ENCODE data around the gene IFI27L1.
"Not testable (repeated sequence)": the region's sequence is repeated elsewhere in the genome, so short reads cannot be mapped to it uniquely, and the experiment has no call there.

The IFI27L1 gene

DNA sequence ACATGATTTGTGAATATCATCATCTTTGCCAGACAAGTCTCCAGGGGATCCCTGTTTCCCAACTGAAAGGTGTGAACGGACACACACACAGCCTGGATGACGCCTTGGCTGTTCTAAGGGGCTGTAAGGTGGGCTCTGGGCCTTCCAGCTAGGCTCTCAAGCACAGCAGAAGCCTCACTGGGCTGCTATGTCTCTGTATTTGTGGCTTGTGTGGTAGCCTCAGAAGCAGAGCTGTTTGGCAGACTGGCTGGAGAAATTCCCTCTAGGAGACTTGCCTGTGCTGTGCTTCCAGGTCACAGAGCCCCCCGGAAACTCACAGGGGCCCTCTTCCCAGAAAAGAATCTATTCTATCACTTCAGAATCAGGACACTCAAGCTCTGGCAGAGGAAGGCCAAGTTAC, 33.5 kb upstream of the IFI27L1 start:
- in situ Hi-C loops (cut with MboI; ENCODE audit: low sequenced_read_pairs): no loop called here

DNA sequence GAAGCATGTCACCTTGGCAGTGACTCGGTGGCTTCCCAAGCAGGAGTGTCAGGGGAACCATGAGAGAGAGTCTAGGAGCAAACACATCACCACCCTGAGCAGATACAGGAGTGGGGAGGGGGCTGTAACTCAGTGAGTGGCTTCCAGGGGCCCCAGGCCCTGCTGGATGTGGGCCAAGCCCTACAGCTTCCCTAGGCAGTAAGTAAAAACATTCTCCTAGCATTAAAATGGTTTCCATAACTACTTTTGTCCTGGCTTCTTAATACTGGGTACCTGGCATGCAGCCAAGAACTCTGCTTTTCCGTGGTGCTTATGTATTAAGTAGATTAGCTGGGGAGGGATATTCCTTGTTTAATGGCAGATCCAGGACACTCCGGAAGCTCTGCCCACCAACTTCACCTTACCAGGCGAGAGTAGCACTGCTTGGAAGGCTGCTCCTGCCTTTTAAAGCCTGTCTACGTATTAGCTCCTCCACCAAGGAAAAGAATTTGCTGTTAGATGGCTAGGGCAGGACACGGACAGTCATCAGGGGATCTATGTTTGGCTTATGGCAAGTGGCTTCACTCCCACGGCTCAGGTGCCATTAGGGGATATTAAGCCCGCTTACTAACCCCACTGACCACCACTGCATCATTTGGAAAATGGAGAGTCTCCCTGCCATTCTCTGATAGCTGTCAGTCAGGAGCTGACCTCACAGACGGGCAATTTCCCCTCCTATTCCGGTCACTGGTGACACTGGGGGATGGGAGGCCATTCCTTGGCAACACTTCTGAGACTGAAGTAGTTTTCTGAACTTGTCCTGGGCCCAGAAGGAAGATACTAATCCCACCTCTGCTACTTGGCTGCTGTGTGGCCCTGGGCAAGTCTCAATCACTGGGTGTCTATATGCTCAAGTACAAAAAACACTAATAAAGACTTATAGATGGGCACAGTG, 32.2 kb upstream of the IFI27L1 start:
- in situ Hi-C loops (cut with MboI; ENCODE audit: low sequenced_read_pairs): no loop called here

DNA sequence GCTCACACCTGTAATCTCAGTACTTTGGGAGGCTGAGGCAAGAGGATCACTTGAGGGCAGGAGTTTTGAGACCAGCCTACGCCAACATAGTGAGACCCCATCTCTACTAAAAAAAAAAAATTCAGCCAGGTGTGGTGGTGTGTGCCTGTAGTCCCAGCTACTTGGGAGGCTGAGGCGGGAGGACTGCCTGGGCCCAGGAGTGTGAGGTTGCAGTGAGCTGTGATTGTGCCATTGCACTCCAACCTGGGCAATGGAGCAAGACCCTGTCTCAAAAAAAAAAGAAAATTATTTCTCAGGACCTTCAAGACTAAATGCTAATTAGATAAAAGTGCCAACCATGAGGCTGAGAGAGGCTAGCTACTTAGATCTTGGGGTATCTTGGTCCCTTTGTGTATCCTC, 31.5 kb upstream of the IFI27L1 start:
- in situ Hi-C loops (cut with MboI; ENCODE audit: low sequenced_read_pairs): no loop called here

DNA sequence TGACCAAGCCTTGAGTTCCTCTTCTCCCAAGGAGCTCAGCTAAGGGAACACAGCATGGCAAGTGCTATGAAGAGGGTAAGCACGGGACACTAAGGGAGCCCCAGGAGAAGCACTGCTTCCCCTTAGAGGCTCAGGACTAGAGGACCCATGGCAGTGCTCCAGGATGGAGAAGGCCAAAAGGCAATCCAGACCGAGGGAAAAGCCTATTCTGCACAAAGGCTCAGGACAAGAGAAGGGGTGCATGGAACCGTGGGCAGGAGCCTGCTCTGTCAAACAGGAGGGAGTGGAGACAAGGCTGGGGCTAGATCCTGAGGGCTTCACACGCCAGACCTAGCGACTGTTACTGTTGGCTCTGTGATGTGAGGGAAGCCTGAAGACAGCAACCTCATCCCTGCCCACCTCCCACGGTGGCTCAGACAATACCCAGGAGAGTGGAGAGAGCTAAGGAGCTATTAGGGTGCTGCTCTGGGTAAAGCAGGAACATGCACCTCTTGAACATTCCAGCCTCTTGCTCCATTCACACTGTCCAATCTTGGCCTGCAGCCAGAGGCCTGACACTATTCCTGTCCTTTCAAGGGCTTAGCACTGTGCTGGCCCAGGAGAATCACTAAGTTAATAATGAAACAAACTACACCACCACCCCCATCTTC, 30.8 kb upstream of the IFI27L1 start:
- in situ Hi-C loops (cut with MboI; ENCODE audit: low sequenced_read_pairs): no loop called here

DNA sequence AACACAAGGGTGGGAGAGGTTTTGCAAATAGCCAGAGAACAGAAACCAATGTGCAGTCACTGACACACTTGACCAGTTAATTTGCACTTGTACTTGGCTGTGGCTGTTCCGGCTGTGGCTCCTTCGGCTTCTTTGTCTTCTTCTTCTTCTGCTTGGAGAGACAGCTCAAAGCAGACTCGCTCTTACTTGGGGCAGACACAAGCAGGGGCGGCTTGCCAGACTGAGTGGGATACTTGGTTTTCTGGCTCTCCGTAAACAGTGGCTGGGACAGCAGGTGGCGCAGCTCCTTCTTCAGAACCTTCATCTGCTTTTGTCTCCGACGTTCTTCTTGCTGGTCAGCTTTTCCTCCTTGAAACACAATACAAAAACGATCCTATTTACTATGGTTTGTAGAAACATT, 30.0 kb upstream of the IFI27L1 start:
- in situ Hi-C loops (cut with MboI; ENCODE audit: low sequenced_read_pairs): no loop called here

DNA sequence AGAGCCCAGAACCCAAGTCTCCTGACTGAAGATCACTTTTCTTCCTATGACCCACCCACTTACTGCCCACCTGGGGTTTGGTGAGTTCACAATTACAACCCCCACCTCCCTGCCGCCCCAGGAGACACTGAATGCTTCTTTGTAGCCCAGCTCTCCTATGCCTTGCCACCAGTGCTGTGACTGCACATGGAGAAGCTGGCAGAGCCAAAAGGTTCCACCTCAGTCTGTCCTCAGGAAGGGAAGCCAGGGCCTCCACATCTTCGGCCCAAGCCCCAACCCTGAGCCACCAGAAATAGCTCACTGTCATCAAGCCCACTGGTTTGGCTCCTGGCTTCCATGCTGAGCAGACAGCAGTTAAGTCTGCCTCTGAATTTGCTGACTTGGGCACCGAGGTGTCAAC, 29.3 kb upstream of the IFI27L1 start:
- in situ Hi-C loops (cut with MboI; ENCODE audit: low sequenced_read_pairs): no loop called here

DNA sequence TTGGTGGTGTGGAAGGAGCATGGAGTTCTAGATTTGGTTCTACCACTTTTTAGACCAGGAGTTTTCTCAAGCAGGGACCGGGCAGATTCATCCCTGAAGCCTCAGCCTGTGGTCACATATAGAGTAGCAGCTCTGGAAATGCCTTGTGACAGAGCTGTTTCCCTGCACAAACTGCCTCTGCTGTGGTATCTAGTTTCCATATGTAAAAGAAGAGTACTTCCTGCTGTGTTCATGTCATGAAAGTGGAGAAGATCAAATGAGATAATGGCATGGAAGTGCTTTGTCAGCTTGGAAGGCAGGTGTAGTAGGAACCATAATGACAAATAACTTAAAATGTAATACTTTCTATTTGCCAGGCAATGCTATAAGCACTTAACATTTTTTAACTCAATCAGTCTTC, 28.9 kb upstream of the IFI27L1 start:
- in situ Hi-C loops (cut with MboI; ENCODE audit: low sequenced_read_pairs): no loop called here

DNA sequence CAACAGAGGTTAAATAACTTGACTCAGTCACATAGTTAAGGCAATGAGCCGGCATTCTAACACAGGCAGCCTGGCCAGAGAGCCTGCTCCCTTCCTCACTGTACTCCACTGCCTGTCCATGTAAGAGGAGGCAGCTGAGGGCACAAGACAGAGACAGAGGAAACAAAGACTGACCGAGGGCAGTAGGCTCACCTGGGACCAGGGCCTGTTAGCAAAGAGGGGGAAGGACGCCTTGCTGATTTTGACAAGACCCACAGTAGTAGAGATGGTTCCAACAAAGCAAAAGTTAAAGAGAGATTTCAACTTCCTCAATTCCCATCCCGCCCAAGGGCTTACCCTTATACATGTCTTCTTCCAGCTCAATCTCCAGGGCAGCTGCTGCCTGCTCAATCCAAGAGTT, 28.4 kb upstream of the IFI27L1 start:
- in situ Hi-C loops (cut with MboI; ENCODE audit: low sequenced_read_pairs): no loop called here

DNA sequence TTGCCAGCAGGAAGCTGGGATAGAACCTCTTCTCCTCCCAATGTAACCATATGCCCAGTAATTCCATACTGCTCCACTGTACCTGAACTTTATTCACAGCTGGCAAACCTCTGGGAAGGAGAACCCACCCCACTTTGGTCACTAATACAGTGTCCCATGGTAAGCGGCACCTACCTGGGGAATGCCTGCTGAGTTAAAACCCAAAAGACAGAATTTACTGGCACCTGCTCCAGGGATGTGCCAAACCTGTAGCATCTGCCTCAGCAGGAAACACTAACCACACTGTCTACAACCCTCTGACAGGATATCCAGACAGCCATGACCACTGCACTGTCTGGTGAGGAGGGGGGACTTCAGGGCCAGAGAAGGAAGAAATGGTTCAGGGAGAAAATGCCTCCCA, 26.7 kb upstream of the IFI27L1 start:
- in situ Hi-C loops (cut with MboI; ENCODE audit: low sequenced_read_pairs): no loop called here

DNA sequence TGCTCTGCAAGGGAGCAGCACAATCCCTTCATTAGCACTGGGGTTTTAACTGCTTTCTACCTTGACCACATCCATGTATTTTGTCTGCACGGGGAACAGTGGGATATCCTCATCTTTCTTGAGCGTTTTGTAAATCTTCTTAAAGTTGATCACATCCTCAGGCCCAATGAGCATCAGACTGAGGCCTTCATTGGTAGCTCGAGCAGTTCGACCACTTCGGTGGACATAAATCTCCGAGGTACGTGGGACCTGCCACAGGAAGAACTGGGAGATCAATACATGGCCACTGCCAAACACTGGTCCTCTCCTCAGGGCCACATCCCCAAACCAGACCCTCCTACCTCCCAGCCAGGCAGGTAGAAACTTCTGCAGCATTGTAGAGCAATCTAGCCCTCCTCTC, 26.2 kb upstream of the IFI27L1 start:
- in situ Hi-C loops (cut with MboI; ENCODE audit: low sequenced_read_pairs): no loop called here

DNA sequence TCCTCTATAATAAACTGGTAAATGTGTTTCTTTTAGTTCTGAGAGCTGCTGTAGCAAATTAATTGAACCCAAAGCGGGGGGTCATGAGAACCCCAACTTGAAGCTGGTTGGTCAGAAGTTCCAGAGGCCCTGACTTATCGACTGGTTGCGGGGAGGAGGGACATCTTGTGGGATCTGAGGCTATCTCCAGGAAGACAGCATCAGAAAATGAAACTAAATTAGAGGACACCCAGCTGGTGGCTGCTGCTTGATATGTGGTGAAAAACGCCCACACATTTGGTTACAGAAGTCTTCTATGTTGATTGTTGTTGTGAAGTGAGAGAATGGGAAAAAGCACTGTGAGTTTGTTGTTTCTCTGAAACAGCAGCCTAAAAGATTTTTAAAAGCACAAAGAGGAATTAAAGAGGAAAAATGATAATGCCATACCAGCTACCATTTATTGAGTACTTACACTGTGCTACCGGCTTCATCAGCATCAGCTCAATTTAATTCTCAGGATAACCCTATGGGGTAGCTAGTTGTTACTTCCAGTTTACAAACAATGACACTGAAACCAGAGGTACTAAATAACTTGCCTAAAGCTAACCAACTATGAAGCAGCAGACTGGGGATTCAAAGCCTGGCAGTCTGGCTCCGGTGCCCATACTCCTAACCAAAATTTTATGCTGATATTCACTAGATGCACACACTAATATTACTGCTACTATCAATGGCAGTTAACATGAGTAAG, 24.4 kb upstream of the IFI27L1 start:
- in situ Hi-C loops (cut with MboI; ENCODE audit: low sequenced_read_pairs): no loop called here

DNA sequence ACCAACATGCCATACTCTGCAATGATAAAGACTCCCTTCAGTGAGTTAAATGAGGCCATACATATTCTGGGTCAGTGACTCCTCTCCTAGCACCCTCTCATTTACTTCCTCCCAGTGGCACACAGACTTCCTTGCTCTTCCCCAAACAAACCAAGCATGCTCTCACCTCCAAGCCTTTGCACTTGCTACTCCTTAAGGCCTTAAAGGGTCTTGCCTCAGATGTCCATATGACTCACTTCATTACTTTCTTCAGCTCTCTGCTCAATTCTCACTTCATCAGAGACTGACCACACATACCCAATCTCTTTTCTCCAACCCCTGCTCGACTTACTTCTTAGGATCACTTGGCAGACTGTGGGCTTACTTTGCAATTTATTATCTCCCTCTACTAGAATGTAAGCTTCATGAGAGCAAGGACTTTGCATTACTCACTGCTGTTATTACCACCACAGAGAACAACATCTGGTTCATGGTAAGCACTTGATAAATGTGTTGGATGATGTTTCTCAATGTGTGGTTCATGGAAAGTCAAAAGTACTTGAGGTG, 22.9 kb upstream of the IFI27L1 start:
- in situ Hi-C loops (cut with MboI; ENCODE audit: low sequenced_read_pairs): no loop called here

DNA sequence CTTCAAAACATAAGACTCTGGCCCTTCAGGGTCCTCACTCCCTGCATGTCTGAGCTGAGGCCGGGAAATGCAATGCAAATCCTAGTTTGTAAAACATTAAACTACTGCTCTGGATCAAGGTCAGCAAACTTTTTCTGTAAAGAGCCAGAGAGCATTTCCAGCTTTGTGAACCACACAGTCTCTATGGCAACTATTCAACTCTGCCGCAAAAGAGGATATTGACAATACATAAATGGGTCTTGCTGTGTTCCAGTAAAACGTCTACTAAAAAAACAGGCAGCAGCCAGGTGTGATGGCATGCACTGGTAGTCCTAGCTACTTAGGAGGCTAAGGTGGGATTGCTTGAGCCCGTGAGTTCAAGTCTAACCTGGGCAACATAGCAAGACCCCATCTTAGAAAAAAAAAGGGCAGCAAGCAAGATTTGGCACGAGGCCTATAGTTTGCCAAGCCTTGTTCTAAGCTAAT, 22.4 kb upstream of the IFI27L1 start:
- in situ Hi-C loops (cut with MboI; ENCODE audit: low sequenced_read_pairs): no loop called here

DNA sequence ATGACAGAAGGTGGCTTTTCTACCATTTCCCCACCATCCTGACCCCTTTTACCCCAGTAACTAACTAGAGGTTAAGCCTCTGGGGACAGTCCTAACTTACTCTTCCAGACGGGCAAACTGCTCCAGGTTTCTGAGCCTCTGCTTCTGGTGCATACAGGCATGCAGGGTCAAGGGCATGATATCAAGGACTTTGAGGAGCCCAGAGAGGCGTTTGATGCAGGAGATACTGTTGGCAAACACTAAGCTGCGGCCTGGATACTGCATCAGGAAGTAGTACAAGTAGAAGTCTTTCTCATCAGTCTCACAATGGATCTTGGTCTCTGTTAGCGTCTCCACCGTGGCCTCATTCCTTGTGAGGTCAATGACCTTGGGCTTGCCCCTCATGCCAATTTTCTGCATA, 21.1 kb upstream of the IFI27L1 start:
- in situ Hi-C loops (cut with MboI; ENCODE audit: low sequenced_read_pairs): no loop called here

DNA sequence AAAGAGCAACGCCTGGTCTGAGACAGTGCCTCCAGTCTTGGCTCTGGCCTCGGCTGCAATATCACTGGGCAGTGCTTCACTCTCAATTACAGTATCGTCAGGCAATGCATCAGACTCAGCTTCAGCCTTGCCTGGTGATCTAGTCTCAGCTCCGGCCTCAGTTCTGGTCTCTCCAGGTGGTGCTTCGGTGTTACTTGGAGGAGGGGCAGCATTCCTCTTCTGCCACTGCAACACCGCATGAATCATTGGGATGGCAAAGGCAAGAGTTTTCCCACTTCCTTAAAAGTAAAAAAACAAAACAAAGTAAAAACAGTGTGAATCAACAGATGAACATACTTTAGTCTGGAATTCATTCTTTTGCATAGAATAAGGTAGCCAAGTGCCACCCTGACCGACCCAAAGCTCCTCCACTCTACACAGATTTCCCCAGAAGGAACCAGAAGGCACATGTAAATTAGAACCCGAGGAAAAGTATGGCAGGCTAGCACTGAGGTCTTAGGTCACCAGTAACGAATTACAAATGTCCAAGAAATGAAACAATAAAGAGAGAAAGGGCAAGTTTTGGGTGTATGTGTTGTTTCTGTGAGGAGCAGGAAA, 18.7 kb upstream of the IFI27L1 start:
- in situ Hi-C loops (cut with MboI; ENCODE audit: low sequenced_read_pairs): no loop called here

DNA sequence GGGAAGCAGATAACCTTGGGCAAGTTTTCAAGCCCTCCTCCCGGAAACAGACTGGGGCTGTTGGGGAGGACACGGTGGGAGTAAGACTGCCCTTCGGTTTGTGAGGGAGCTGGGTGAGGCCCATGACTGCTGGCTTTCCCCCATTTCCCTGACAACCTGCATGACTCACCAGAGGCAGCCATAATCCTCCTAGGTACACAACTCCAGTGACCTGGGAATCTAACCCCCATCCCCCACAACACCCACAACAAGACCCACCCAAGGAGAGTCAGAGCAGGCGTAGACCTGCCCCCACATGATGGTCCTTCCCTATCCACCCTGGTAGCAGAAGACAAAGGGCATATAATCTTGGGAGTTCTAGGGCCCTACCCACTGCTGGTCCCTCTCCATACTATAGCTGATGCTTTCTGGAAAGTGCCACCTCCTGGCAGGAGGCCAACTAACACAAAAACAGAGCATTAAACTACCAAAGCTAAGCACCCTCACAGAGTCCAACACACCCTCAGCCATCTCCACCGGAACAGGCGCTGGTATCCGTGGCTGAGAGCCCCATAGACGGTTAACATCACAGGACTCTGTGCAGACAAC, 14.9 kb upstream of the IFI27L1 start:
- in situ Hi-C loops (cut with MboI; ENCODE audit: low sequenced_read_pairs): no loop called here

DNA sequence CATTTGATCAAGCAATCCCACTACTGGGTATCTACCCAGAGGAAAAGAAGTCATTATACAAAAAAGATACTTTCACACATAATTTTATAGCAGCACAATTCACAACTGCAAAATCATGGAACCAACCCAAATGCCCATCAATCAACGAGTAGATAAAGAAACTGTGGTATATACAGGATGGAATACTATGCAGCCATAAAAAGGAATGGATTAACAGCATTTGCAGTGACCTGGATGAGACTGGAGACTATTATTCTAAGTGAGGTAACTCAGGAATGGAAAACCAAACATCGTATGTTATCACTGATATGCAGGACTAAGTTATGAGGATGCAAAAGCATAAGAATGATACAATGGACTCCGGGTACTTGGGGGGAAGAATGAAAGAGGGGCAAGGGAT, 9.0 kb upstream of the IFI27L1 start:
- in situ Hi-C loops (cut with MboI; ENCODE audit: low sequenced_read_pairs): not testable (repeated sequence)

DNA sequence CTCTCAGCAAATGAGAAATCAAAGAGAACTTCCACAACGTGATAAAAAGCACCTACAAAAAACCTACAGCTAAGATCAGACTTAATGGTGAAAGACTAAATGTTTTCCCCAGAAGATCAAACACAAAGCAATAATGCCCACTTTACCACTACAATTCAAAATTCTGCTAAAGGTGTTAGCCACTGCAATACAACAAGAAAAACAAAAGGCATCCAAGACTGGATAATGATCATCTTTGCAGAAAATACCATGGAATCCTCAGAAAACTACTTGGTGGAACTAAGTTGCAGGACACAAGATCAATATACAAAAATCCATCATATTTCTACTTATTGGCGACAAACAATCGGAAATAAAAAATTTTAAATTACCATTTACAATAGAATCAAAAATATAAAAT, 6.6 kb upstream of the IFI27L1 start:
- in situ Hi-C loops (cut with MboI; ENCODE audit: low sequenced_read_pairs): no loop called here

DNA sequence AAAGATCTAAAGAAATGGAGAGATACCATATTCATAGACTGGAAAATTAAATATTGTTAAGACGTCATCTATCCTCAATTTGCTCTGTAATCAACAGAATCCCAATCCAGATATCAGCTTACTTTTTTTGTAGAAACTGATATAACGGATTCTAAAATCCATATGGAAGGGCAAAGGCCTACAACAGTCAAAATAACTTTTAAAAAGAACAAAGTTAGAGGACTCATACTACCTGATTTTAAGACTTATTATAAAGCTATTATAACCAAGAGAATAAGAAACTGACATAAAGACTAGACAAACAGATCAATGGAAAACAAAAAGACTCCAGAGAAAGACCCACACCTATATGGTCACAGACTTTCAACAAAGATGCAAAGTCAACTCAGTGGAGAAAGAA, 6.1 kb upstream of the IFI27L1 start:
- in situ Hi-C loops (cut with MboI; ENCODE audit: low sequenced_read_pairs): no loop called here

DNA sequence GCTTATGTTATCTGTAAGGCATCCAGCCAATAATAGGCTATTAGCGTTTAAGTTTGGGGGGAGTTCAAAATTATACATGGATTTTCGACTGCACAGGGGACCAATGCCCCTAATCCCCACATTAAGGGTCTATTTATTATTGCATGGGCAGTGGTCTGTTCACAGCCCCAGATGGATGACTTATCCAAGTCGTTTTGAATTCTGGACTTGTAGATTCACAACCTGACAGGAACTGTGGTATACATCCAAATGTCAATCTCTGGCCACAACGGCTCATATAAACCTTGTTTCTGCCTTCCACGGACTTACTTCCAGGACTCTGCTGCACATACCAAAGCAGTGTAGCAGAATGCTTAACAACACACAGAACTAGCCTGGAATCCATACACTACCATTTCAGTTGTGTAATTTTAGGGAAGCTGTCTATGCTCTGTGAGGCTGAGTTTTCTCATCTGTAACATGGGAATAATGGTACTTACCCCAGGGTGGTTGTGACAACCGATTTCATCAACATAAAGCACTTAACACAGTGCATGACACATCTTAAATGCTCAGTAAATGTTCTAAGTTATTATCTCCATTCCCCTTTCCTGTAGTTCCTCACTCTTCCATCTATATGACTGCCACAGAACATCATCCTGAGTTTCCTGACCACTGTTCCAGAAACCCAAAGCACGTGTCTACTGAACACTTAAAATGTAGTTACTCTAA, 3.8 kb upstream of the IFI27L1 start:
- in situ Hi-C loops (cut with MboI; ENCODE audit: low sequenced_read_pairs): no loop called here
